DMS 273 (cell line): ENCODE results near the gene TIMM22.

Experiments used
- DNase-seq: peaks from one replicate; lab custom pipeline; 2025; ENCODE audit not compliant: unreplicated experiment; lab: John Stamatoyannopoulos, UW

The TIMM22 gene

DNA sequence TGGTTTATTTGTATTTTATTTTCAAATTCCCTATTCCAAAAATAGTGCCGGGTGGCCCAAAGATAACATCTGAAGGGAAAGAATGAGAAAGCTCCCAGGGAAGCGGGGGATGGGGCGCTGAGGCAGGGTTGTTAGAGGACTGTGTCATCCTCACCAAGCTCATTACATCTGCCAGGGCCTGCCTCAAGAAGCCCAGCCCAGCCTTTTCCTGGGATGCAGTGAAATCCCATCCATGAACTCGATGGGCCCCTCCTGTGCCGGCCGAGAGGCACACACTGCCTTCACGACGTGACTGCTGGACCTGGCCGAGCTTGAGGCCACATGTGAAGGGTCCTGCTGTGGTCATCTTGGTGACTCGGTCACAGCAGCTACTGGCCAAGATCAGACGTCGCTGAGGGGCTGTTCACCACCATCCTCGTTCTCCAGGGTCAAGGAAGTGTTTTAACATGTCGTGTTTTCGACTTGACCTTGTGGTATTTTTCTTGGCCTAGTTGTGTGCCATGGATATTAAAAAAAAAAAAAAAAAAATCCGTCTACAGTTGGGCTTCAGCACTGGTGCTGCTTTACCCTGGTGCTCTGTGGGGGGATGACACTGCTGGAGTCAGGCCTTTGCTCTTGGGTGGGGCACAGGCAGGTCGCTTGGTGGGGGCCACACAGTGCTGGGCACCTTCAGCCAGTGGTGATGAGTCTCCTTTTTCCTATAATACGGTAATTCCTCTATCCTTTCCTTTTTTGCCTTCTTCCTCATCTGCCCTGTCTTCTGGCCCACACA is 4.9 kb downstream of the TIMM22 start:
- peak; percentile 31 for DNase-seq

DNA sequence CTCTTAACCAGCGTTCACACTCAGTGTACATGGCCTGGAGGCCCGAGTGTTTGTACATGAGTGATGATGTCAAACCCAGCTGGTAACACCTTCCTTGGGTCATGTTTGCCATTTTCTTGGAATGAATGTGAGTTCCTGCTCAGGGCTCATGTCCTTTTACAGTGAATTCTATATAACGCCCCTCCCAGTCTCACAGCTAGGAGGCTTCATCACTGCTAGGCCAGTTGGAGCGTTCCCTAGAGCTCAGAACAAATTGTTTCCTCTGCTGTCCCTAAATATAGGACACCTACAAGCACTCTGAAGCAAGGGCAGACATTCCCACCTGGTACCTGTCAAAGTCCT is 5.5 kb downstream of the TIMM22 start:
- DNase-seq = no peak

DNA sequence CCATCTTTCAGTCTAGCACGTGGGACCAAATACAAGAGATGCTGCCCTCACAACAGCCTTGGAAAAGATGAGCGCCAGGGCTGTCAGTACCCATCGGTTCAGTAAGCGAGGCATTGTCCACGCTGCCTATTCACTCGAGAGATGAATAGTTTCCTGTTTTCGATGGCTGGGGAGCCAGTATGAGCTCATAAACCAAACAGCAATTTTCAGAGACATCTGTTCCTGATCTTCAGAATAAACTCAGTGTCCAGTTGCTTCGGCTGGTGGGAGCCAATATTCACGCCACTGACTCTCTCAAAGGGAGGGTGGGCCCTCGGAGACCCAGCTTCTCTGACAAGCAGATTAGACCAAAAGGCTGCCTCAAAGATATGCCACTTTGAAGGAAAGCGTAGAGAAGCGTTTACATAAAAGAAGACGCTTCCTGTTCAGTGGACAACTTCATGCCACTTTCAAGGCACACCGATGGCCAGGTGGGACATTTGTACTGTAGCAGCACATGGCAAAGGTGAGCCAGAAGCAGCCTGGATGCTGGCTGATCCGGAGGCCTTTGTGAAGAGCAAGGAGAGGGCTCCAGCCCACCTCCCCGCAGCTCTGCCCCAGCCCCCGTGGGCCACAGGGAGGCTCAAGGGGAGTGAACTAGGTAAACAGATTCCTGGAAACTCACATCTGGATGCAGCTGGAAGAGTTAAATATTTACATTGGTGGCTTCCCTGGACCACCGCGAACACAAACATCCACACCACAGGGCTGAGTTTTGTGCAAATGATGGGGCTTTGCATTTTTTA is 6.0 kb downstream of the TIMM22 start:
- DNase-seq = no peak

DNA sequence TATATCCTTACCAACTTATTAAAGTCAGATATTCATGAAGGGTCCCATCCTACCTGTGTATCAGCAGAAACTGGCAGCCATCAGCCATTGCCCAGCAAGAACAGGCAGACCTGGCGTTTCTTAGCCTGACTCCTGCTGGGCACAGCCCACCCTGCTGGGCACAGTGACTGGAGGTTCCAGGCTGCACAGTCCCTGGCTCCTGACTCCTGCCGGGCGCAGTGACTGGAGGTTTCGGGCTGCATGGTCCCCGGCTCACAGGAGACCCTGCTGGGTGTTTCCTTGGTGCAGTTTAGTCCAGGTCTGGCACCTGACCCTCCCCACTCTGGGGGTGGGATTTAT is 6.7 kb downstream of the TIMM22 start:
- no peak for DNase-seq

DNA sequence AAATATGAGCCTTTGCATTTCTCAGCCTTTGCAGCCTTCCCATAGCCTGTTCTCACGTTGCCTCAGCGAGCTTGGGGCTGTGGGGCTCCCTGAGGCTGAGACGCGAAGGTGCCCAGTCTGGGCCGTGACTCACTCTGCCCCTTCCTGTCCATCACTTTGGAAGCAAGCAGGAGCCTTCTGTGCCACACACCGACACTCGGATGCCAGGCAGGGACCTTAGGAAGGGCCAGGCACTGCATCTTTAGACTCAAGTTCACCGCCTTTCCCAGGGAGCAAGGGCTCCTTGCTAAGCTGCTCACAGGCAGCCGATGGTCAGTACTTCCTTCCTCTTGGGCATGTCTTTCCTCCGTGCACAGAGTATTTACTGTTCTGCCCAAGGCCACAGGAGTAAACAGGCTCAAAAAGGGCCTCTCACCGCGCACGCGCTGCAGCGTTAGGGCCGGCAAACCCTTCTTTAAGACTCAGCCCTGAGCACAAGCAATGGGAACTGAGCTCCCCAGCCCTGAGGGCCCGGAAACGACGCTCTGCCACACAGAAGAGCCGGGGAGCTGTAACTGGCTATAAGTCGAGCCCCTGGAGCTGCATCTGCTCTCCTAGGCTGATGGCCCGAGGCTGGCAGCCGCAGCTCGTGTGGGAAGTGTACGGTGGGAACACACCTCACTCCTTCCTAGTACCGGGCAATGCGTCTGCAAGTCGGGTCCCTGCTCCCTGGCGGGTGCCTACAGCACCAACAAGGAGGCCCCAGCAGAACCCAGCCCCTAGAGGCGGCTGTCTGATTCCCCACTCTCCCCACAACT is 7.2 kb downstream of the TIMM22 start:
- no peak for DNase-seq

DNA sequence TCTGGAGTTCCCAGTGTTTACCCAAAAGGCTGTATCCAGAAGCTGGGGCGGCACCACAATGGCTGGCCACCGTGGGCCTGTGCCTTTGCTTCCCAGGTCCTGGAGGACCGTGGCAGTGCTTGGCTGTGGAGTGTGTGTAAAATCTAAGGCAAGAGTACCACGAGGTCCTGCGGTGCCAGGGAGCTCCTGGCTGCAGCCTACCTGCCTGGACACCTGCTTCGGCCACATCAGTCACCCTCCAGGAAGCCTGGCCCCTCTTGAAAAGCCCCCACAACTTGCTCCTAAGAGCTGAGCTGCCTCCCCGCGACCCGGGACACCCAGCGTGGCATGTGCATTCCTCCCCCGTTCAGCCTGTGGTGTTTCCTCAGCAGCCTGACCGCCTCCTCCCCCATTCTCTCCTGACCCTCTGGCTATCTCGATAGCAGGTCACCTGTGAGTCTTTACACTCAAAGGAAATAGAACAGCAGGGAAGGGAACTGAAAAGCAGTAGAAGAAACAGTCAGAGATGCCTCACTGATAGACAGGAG is 7.9 kb downstream of the TIMM22 start:
- DNase-seq = no peak

DNA sequence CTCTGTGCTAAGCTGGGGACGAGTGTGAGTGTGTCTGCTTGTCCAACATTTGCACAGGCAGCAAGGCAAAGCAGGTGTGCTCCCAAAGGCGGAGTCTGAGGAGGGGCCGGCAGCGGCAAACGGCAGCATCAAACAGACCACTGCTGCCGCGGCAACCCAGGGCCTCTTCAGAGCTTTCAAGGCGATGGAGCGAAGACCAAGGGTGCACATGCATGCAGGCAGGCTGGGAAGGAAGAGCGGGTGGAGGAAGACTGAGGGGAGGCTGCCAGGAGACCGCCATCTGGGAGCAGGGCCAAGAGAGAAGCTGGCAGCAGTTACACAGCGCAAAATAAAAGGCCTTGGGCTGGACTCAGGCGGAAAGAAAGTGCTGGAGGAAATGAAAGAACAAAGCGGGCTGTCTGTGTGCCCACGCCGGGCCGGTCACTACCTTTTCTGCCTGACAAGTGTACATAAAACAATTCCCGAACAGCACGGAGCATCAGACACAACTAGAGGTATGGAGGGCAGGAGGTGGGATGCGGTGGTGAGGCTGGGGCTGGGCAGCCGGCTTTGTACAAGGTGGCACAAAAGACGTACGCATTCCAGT is 8.5 kb downstream of the TIMM22 start:
- peak; percentile 79 for DNase-seq

DNA sequence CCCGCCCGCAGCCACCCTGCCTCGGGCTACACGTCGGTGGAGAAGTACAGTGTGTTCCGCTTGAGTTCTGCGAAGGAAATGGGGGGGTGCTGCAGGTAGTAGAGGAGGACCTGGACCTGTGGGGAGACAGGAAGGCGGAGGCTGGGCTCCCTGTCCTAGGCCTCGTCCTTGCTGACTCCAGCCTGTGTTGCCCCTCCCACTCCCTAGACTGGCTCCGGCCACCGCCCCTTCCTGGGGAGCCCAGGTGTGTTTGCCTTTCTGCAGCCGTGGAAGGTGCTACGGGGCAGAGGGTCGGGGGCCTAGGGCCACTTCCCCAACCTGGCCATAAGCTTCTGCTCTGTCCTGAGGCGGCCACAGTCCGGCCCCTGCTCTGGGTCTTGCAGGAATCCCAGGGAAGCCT is 9.1 kb downstream of the TIMM22 start:
- no peak for DNase-seq

DNA sequence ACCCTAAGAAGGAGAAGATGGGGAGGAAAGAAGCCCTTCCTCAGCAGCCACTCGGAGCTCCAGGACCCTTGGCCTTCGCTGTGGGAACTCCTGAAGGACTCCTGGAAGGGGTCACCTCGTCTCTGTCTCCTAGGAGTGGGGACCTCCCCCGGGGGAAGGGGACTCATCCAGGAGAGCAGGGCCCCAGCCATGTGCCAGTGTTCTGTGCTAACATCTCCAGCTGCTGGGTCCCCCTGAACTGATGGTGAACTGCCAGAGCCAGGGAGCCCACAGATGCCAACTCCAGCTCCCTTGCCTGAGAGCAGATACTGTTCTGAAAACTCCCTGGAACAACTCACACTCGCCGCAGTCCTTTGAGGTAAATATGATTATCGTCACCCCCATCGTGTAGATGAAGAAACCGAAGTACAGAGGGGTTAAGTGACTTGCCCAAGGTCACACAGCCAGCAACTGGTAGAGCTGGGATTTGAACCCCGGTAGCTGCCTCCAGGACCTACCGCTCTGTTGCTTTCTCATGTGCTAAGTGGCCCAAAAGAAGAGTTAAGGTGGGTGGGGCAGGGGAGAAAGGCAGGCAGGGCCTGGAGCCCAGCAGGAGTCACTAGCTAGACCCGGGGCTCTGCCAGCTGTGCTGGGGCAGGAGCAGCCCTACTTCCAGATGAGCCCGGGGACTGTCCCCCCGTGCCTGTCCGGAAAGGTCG is 10.5 kb downstream of the TIMM22 start:
- peak; percentile 30 for DNase-seq

DNA sequence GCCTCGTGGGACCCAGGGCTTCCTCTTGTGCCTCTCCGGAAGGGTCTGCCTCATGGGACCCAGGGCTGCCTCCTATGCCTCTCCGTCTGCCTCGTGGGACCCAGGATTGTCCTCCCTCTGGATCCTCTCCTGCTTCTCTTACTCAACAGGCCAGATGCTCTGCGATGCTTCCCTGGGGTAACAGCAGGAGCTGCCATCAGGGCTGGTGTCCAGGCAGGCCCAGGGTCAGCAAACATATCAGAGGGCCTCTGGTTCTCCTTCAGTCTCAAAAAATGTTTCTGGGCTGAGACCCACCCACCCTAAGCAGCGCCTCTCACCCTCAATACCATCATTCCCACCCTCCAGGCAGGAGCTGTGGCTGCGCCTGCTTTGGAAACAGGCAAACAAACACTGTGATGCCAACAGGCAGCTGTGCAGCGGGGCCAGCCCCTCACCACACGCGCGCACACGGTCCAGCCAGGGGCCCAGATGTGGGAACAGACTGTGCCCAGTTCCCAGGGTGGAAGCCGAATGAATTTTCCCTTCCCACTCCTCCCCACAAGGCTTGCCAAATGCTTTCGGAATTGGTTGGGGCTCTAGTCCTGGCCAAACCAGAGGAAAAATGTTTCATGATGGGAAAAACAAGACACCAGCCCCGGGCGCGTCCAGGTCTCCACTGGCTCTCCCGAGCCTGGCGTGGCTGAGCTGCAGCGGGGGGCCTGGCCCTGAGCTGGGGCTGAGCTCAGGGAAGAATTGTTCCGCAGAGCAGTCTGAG is 11.3 kb downstream of the TIMM22 start:
- peak; percentile 56 for DNase-seq

DNA sequence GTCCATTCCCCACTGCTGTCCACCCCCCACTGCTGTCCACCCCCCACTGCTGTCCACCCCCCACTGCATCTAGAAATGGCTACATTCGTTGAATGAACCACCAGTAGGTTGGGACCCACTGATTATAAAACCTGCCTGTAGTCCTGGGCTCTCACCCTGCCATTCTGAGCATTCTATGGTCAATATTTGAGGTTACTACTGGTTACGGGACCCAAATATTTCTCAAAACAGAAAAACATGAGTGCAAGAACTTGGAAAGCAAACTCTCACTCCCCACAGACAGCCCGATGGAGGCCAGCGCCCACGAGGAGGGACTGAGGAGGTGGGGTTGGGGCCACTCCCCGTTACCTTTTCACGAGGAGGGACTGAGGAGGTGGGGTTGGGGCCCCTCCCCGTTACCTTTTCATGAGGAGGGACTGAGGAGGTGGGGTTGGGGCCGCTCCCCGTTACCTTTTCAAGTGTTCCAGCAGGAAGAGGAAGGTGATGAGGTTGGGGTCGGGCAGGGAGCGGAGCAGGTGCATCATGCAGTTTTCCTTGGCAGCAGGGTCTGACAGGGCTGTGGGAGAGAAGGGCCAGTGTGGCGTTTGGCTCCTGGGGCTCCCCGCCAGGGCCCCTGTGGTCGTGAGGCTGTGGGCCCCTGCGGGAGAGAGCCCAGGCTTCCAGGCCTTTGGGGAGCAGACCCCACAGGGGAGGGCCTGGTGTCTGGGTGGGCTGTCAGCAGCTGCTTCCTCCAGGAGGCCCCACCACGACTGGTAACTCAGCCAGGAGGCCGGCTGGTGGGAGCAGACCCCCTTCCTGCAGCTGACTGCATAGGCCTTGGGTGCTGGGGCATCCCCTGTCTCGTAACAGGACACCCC is 12.5 kb downstream of the TIMM22 start:
- DNase-seq = no peak

DNA sequence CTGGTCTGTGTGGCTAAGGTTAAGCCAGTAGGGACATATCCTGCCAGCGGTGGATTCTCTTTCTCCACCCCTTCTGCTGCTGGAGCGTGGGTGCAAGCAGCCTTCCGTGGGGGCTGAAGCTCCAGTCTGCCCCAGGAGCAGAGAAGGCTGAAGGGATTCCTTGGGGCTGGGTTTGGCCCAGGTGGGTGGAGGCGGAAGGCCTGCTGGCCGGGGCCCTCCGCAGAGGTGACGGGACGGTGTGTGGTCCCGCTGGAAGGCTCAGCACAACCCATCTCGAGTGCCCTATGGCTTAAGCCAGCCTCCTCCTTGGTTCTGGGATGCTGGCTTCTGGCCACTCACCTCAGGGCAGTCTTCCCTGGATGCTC is 13.1 kb downstream of the TIMM22 start:
- no peak for DNase-seq

DNA sequence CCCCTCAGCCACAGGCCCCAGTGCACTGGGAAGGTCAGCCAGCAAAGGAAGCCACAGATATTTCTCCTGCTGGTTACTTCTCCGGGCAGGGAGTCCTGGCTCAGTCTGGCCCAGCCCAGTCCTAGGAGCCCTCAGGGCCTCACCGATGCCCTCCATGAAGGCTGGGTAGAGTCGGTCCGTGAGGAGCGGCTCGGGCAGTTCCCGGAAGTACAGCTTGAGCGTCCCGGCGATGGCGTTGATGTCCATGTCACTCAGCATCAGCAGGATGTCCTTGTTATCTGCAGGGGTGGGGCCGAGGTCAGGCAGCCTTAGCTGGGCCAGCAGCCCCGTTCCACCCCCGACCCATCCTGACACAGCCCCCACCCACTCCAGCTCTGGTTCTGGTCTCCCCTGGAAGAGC is 13.7 kb downstream of the TIMM22 start:
- DNase-seq = no peak

DNA sequence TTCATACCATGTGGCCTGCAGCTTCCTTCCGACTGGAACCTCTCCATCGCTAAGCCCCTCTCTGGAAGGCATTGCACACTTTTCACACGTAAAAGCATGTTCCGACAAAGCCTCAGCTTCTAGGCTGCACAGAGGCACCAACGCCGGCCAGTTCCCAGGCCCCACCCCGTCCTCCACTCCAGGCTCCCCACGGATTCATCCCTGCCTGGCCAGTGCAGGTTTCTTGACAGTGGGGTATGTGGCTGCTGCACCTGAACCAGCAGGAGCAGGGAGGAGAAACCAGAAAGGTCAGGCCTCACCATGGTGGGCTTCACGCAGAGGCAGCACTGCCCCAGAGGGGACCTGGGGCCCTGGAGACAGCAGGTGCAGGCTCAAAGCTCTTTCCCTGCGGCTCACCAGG is 14.2 kb downstream of the TIMM22 start:
- no peak for DNase-seq

DNA sequence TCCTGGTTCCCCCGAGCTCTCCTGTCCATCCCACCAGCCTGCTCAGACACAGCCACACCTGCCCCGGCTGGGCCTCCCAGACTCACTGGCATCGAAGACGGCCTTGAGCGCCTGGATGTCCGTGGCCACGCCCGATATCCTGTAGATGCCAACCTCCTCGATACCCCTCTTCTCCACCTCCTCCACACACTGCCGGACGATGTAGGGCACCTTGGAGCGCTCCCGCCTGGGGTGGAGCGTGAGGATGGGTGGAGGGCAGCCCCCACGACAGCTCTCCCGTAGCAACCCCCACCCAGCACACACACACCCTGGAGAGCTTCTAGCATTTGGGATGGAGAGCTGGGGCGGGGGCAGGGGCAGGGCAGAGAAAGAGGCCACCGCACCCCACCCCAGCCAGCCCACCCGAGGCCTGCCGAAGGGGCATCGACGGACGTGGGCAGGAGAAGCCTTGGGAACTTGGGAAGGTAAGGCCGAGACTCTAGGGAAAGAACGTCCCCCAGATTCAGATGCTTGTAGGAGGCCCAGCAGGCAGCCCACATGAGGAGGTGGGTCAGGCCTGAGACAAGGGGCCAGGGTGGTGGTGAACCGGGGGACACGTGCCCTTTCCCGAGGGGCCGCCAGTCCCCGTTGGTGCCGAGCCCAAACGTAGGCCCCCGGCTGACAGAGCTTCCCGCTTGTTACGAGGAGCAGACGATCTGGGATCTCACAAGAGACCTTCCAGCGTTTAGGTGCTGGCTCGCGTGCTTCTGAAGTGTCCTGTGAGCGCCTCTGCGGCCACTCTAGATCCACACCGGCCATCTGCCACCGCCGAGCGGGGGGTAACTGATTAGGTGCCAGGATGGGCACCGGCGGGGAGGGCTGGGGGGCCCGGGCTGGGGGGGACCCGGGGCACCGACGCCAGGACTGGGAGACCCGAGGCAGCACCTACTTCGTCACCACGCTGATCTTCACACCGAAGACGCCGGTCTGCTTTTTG is 15.1 kb downstream of the TIMM22 start:
- no peak for DNase-seq

DNA sequence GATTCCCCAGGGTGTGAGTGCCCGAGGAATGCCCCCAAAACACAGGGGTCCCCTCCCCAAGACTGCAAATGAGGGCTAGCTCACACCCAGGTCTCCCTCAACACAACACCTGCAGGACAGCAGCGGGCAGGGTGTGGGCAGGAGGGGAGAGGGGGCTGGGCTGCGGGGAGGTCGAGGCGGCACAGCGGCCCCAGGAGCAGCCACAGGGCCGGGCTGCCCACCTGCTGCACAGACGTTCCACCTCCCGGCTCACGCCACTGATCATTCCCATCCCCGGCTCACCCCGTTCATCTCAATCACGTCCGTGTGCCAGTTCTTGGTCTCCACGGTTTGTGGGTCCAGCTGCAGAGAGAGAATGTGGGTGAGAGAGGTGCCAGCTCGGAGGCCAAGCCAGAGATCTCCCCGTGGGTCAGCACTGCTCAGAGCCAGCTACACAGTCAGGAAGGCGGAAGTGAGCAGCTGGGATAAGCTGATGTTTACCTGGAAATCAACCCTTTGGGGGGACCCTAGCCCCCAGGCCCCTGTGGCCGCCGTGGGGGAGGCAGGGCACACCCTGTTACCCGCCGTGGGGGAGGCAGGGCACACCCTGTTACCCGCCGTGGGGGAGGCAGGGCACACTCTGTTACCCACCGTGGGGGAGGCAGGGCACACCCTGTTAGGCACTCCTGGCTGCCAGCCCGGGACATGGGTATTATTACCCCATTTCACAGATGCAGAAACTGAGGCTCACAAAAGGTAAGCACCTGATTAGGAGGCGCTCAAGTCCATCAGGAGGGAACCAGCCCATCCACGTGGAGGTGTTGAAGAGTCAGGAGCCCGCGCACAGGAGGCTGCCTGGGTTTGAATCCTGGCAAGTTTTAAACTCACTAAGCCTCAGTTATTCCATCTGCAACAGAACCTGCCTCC is 16.1 kb downstream of the TIMM22 start:
- DNase-seq = no peak

DNA sequence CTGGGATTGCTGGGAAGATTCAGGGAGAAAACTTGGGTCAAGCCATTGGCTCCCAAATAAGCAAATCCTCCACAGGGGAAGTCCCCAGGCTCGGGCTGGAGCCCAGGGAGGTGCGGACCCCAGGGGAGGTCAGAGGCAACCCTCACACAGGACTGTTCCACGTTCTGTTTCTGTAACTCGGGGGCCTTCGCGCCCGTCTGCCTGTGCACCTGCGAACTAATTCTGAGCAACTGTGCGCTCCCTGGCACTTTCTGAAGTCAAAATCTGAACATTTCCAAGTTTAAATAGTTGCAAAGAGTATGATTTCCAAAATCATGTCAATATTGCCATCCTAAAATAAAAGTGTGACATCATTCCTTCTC is 16.8 kb downstream of the TIMM22 start:
- DNase-seq = no peak
